Skeletal muscle tissue (tissue), 4 donors: ENCODE measurements around the gene TRIM45. TPM values are rescaled to one million over a fixed set of nuclear protein-coding genes. Genes with fewer than 3 reads are reported as not detected.

Experiments used
- H3K27ac ChIP-seq: one replicate; pipeline ENCODE4 v1.7.0; 2013; ENCODE audit warnings: mild to moderate bottlenecking, low read depth, low read length, inconsistent platforms
- H3K27me3 ChIP-seq, 3 donors: one replicate each; pipeline ENCODE4 v1.7.0; 2013; ENCODE audit warnings: low read length in 3 of 3; ENCODE audit not compliant: control insufficient read depth in 3 of 3, insufficient read depth in 3 of 3
- H3K36me3 ChIP-seq, 3 donors: one replicate each; pipeline ENCODE4 v1.7.0; 2013; ENCODE audit warnings: low read length in 3 of 3; ENCODE audit not compliant: control insufficient read depth in 3 of 3, insufficient read depth in 3 of 3
- H3K4me1 ChIP-seq, 3 donors: one replicate each; pipeline ENCODE4 v1.7.0; 2013; ENCODE audit warnings: low read length in 3 of 3, mild to moderate bottlenecking in 3 of 3; ENCODE audit not compliant: control insufficient read depth in 3 of 3, insufficient read depth in 3 of 3
- H3K4me3 ChIP-seq, 3 donors: one replicate each; pipeline ENCODE4 v1.7.0; 2013; ENCODE audit warnings: low read length in 3 of 3
- H3K9ac ChIP-seq, 3 donors: one replicate each; pipeline ENCODE4 v1.7.0; 2013; ENCODE audit warnings: low read length in 3 of 3, mild to moderate bottlenecking in 3 of 3, moderate library complexity in 2 of 3, low read depth in 1 of 3
- H3K9me3 ChIP-seq, 3 donors: one replicate each; pipeline ENCODE4 v1.7.0; 2013; ENCODE audit warnings: low read length in 3 of 3; ENCODE audit not compliant: control insufficient read depth in 3 of 3
- total RNA-seq: library from RNA; depleted of rRNA; stranded (reverse); fragments of >200 nt; gene quantifications from one replicate; pipeline ENCODE4 v1.2.3, GENCODE V29; 2014
- donor health status: Osteomylitis.

Gene TRIM45
- total RNA-seq, 1 donor from 2014 or later: 7.3 TPM

DNA sequence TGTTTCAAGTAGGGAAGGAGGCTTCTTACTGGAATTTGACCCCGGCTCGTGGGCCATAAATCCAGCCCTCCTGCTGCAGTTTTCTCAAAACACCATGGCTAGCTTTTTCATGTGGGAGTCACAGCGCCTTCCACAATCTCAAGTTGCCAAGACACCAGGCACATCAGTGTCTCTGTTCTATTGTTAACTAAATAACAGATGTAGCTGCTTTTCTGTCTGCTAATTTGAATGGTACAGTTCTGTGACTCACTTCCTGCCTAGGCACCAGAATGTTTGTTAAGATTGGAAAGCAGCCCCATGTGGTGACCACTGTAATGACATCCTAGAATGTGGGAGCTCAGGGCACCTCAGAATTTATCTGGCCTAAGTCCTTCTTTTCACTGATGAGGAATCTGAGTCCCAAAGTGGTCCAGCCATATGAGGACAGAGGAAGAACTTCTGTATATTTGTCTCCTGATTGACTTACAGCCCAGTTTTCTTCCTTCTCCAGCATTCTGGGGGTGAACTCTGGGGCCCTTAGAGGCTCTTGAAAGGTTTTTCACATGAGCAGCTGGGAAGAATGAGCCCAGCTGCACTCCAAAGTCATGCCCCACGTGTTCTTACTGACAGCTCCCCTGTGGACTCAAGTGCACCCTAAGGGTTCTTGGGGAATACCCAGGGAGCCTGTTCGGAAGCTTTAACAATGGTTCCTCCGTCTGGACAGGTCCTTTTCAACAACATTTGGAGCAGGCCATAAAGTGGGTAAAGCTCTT is 27.5 kb downstream of the TRIM45 start:
- H3K4me1 ChIP-seq: peaks cover 24 to 34% (median 28%) of the 10 kb centered on the region in 3 donors
- H3K27ac ChIP-seq: peak overlapping the region; percentile 87
- H3K9me3 ChIP-seq: no peaks in the 10 kb centered on the region
- H3K27me3 ChIP-seq: no peaks in the 10 kb centered on the region
- H3K4me3 ChIP-seq: no peak overlapping the region
- H3K36me3 ChIP-seq: no peaks in the 10 kb centered on the region
- peak overlapping the region in 1 of 3 donors; percentile 47 for H3K9ac ChIP-seq

DNA sequence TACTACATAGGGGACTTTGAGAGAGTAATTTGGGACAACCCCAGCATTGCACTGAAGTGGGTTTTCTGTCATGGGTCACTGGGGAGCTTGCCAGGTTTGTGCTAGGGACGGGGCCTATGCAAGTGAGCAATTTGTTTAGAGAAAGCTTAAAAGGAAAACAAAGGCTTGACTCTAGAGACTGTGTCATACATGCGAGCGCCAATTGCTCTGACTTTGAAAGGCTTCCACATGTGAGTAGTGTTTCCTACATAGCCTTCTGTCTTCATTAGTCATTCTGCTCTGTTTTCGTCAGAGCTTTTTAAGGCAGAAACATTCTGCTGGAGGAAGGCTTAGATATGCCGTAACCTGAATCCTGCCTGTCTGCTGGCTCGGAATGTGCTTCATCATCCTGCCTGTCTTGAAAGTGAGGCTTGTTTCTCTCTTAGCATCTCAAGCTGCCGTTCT is 28.4 kb downstream of the TRIM45 start:
- peak overlapping the region in 2 of 3 donors; percentile 25 to 42 for H3K4me3 ChIP-seq
- no peaks in the 10 kb centered on the region for H3K36me3 ChIP-seq
- no peaks in the 10 kb centered on the region for H3K9me3 ChIP-seq
- H3K9ac ChIP-seq: peak overlapping the region; percentile 32 to 59 (median 54)
- H3K27ac ChIP-seq: peak overlapping the region; percentile 87
- no peaks in the 10 kb centered on the region for H3K27me3 ChIP-seq
- H3K4me1 ChIP-seq: peaks cover 18 to 34% (median 24%) of the 10 kb centered on the region in 3 donors

DNA sequence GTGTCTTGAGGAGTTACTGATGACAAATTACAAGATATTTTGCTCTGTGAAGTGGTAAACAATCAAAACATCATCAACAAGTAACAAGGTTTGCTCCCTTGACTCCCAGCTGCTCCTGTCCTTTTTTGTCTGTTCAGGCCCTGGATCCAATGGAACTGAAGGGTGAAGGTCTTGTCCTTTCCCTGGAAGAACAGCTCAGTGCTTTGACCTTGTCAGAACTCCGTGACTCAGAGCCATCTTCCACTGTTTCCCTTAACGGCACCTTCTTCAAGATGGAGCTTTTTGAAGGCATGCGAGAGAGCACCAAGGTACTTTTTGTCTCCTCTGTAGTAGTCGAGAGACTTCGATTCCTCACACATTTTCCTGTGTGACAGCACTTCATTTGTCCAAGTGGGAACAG is 29.0 kb downstream of the TRIM45 start:
- Histone ChIP-seq H3K9me3 (no peaks in the 10 kb centered on the region), H3K27me3 (no peaks in the 10 kb centered on the region), H3K36me3 (no peaks in the 10 kb centered on the region), H3K4me3 (peak overlapping the region in 1 of 3 donors; percentile 42), H3K4me1 (peaks cover 18 to 34% (median 23%) of the 10 kb centered on the region in 3 donors), H3K27ac (peak overlapping the region; percentile 87), H3K9ac (peak overlapping the region in 2 of 3 donors; percentile 32 to 54)

DNA sequence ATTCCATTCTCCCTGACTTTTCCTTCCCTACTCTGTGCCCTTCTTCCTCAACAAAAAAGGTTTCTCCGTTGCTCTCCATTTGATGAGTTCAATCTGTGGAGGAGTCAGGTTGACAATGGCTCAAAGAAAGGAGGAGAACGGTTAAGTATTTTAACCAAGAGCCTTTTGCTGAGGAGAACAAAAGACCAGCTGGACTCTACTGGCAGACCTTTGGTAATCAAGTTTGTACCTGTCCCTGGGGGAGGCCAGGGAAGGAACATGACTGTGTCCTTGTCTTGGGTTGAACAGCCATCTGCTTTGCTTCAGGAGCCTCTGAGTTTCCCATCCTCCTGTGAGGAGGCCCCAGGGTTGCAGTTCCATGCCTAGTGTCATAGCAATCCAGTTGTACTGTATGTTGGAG is 31.6 kb downstream of the TRIM45 start:
- no peaks in the 10 kb centered on the region for H3K9me3 ChIP-seq
- no peak overlapping the region for H3K9ac ChIP-seq
- no peaks in the 10 kb centered on the region for H3K36me3 ChIP-seq
- H3K4me3 ChIP-seq: no peak overlapping the region
- H3K4me1 ChIP-seq: peaks cover 18 to 29% (median 19%) of the 10 kb centered on the region in 3 donors
- H3K27me3 ChIP-seq: no peaks in the 10 kb centered on the region
- H3K27ac ChIP-seq: no peak overlapping the region

DNA sequence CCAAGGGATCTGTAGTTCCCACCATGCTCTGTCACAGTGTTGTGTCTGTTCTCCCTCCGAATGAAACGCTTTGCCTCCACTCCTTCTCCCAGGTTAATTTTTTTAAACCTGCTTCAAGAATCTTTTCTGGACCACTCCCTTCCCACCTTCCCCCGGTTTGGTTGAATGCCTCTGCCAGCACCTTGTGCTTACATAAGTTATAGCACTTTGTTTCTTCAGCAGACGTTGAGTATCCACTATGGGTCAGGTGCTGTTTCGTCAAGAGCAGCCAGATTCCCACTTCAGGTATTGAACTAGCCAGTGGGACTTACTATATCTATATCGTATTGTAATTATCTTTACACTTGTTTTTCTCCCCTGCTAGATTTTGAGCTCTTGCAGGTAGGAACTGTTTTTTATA is 33.9 kb downstream of the TRIM45 start:
- Histone ChIP-seq H3K9ac (no peak overlapping the region), H3K9me3 (no peaks in the 10 kb centered on the region), H3K27me3 (no peaks in the 10 kb centered on the region), H3K36me3 (peaks cover 0 to 5% (median 5%) of the 10 kb centered on the region in 3 donors), H3K4me1 (peaks cover 2 to 7% (median 3%) of the 10 kb centered on the region in 3 donors), H3K27ac (no peak overlapping the region), H3K4me3 (no peak overlapping the region)

DNA sequence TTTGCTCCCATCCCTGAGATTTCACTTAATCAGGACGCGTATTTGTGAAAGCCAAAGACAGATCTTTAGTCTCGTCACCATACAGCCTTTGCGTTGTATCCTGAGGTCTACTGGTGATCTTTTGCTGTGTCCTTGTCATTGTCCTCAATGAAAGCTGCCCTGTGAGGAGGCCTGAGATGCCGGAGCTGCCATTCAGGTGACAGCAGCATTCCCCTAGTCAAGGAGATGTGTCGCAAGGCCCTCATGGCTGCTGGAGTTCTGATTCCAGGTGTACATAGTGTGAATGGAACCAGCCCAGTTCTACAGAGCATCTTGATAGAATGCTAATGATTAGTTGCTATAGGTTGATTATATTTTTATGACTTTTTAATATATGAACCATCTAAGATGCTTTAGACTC is 37.3 kb downstream of the TRIM45 start:
- Histone ChIP-seq H3K4me3 (no peak overlapping the region), H3K27me3 (no peaks in the 10 kb centered on the region), H3K9ac (no peak overlapping the region), H3K4me1 (no peaks in the 10 kb centered on the region), H3K27ac (no peak overlapping the region), H3K36me3 (peaks cover 0 to 15% (median 12%) of the 10 kb centered on the region in 3 donors), H3K9me3 (no peaks in the 10 kb centered on the region)

DNA sequence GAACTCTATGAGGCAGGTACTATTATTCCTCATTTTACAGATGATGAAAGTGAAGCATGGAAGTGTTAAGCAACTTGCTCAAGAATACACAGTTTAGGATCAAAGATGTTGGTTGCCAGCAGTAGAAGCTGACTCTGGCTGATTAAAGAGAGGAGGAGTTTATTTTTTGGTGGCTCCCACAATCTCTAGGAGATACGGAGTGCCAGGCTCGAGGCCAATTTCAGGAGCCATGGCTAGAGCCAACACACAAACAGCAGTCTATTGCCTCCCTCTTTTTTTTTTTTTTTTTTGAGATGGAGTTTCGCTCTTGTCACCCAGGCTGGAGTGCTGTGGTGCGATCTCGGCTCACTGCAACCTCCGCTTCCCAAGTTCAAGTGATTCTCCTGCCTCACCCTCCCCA is 41.8 kb downstream of the TRIM45 start:
- Histone ChIP-seq H3K9me3 (no peaks in the 10 kb centered on the region), H3K27ac (no peak overlapping the region), H3K36me3 (peaks cover 6 to 33% (median 25%) of the 10 kb centered on the region in 3 donors)

DNA sequence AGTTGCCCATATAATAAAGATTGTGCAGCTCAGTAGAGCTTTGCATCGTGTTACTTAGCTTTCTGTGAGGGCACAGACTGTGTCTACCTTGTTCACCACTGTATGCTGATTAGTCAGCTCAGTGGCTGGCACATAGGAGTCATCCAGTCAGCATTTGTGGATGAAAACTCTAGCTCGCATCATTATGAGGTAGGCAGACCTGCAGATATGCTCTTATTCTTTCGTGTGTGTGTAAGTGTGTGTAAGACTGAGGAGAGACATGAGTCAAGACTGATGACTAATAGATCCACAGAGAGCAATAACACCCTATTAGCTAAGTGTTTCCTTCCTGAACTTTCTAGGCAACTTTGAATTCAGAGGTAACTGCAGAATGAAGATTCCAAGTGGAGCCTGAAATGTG is 44.3 kb downstream of the TRIM45 start:
- Histone ChIP-seq H3K9me3 (no peaks in the 10 kb centered on the region), H3K27me3 (no peaks in the 10 kb centered on the region), H3K36me3 (peaks cover 6 to 28% (median 20%) of the 10 kb centered on the region in 3 donors), H3K4me3 (no peak overlapping the region), H3K4me1 (no peaks in the 10 kb centered on the region), H3K9ac (no peak overlapping the region), H3K27ac (no peak overlapping the region)

More for the DNA sequence above, 41.8 kb downstream of the TRIM45 start:
- no peak overlapping the region for H3K4me3 ChIP-seq
- no peak overlapping the region for H3K9ac ChIP-seq
- H3K27me3 ChIP-seq: no peaks in the 10 kb centered on the region
- no peaks in the 10 kb centered on the region for H3K4me1 ChIP-seq

DNA sequence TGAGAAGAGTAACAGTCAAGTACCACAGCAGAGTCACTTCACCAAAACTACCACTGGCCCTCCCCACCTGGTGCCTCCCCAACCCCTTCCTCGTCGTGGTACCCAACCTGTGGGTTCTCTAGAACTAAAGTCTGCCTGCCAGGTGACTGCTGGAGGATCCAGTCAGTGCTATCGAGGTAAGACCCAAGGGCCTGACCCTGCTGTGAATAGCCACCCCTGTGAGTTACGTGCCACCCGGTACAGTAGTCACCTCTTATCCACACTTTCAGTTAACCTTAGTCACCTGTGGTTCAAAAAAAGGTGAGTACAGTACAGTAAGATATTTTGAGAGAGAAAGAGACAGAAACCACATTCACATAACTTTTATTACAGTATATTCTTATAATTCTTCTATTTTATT is 44.9 kb downstream of the TRIM45 start:
- Histone ChIP-seq H3K27me3 (no peaks in the 10 kb centered on the region), H3K27ac (no peak overlapping the region), H3K4me3 (no peak overlapping the region), H3K36me3 (peaks cover 6 to 24% (median 16%) of the 10 kb centered on the region in 3 donors), H3K9ac (no peak overlapping the region), H3K4me1 (no peaks in the 10 kb centered on the region), H3K9me3 (no peaks in the 10 kb centered on the region)

DNA sequence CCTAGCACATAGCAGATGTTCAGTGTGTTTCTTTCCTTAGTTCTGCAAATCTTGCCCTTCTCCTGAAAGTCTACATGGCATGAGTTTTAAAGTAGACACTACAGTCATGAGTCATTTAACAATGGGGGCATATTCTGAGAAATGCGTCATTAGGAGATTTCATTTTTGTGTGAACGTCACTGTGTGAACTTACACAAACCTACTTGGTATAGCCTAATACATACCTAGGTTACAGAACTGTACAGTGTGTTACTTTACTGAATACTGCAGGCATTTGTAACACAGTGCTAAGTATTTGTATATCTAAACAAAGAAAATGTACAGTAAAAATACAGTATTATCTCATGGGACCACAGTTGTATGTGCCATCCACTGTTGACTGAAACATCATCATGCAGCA is 51.4 kb downstream of the TRIM45 start:
- H3K4me1 ChIP-seq: no peaks in the 10 kb centered on the region
- no peak overlapping the region for H3K9ac ChIP-seq
- no peaks in the 10 kb centered on the region for H3K27me3 ChIP-seq
- no peak overlapping the region for H3K27ac ChIP-seq
- peaks cover 0 to under 1% (median 0%) of the 10 kb centered on the region in 3 donors for H3K36me3 ChIP-seq
- H3K9me3 ChIP-seq: no peaks in the 10 kb centered on the region
- no peak overlapping the region for H3K4me3 ChIP-seq
